AG04449 (cell line): ENCODE results near the gene ATXN10.

Source experiments
- CTCF ChIA-PET: fragments of 350-600 bp; formaldehyde crosslinking; extraction: SDS; loops from one replicate; lab custom pipeline; 2021; ENCODE audit warnings: antibody characterized with exemption; lab: Yijun Ruan, JAX
- POLR2A ChIA-PET: fragments of 400-600, 350-600 bp; formaldehyde crosslinking; extraction: SDS; loops from one replicate; lab custom pipeline; 2020; ENCODE audit warnings: antibody characterized with exemption, inconsistent platforms; lab: Yijun Ruan, JAX
- DNase-seq: peaks from one replicate; pipeline ENCODE4 v3.0.0-alpha.2; 2010; ENCODE audit warnings: low read depth, low spot score
- H3K4me3 ChIP-seq: 2 replicates; pipeline ENCODE4 v1.5.1; 2011; ENCODE audit warnings: low read depth, mild to moderate bottlenecking, control low read depth, low read length
- TF ChIP-seq, protein P1 (sequence below): IDR thresholded peaks from one replicate; pipeline ENCODE4 v1.5.1; 2011; ENCODE audit warnings: mild to moderate bottlenecking, moderate library complexity, low read length, control low read depth, inconsistent platforms; ENCODE audit not compliant: insufficient read depth; ENCODE audit errors: missing control alignments

The ATXN10 gene

DNA sequence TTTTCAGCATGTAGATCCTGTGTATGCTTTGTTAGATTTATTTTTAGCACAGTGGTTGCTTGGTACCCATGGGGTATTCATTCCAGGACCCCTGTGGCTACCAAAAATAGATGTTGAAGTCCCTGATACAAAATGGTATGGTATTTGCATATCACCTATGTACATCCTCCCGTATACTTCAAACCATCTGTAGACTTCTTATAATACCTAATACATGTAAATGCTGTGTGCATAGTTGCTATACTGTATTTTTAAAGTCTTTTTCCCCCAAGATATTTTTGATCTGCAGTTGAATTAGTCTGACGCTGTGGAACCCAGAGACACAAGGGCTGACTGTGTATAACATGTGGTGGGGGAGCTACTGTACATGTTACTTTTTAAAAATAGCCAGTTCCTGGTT is 101.1 kb downstream of the ATXN10 start:
- no peak overlapping the region for H3K4me3 ChIP-seq
- ChIA-PET POLR2A (no interaction called here), CTCF (interaction anchor here (0.9 kb wide), 1 partner anchor 15 kb away, joined by 3 read pairs; no protein-coding TSS in a partner anchor)
- DNase-seq, result no peak
- TF ChIP-seq, protein P1, sequence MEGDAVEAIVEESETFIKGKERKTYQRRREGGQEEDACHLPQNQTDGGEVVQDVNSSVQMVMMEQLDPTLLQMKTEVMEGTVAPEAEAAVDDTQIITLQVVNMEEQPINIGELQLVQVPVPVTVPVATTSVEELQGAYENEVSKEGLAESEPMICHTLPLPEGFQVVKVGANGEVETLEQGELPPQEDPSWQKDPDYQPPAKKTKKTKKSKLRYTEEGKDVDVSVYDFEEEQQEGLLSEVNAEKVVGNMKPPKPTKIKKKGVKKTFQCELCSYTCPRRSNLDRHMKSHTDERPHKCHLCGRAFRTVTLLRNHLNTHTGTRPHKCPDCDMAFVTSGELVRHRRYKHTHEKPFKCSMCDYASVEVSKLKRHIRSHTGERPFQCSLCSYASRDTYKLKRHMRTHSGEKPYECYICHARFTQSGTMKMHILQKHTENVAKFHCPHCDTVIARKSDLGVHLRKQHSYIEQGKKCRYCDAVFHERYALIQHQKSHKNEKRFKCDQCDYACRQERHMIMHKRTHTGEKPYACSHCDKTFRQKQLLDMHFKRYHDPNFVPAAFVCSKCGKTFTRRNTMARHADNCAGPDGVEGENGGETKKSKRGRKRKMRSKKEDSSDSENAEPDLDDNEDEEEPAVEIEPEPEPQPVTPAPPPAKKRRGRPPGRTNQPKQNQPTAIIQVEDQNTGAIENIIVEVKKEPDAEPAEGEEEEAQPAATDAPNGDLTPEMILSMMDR, result no peak

GRCh38 chr22:45774001-45774670 is 102.5 kb downstream of the ATXN10 start:
- POLR2A ChIA-PET, result no interaction called here
- no peak for DNase-seq
- CTCF ChIA-PET, result interaction anchor here (0.9 kb wide), 1 partner anchor 18 kb away, joined by 3 read pairs; no protein-coding TSS in a partner anchor

GRCh38 chr22:45775062-45775461 is 103.4 kb downstream of the ATXN10 start:
- DNase-seq, result no peak
- POLR2A ChIA-PET, result no interaction called here
- H3K4me3 ChIP-seq, result no peak overlapping the region
- TF ChIP-seq, protein P1, result no peak
- CTCF ChIA-PET, result no interaction called here

More at GRCh38 chr22:45774001-45774670, 102.5 kb downstream of the ATXN10 start:
- H3K4me3 ChIP-seq, result no peak overlapping the region
- TF ChIP-seq, protein P1, result no peak

DNA sequence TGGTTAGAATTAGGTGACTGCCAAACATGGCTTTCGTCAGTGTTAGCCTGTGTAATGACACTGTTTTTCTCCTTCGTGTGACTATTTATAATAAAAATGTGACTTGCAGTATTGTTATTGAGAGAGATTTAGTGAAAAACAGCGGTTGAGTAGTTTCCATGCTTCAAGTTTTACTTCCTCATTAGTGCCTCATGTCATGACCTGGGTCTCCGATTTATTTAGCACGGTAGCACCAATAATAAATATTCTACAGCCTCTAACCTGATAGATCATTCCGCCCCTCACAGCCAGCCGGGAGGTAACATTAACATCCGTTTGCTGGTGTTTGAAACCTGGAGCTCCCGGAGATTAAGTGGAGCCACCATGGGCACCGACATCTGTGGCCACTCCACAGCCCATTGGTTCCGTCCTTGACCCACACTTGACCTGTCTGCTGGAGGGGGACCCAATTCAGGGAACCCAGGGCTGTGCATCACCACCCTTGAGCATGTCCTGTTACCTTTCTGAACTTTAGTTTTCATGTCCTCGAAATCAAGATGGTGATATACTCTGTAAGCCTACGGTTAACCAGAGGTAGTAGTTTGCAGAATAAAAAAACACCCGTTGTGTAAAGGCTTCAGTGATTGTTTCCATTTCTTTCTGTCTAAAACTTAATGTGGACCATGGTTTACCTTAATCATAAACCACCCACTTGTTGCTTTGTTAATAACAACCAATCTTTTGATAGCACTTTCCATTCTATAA is 104.1 kb downstream of the ATXN10 start:
- no peak overlapping the region for H3K4me3 ChIP-seq
- CTCF ChIA-PET, result no interaction called here
- DNase-seq, result no peak
- POLR2A ChIA-PET, result no interaction called here
- TF ChIP-seq, protein P1, result no peak

DNA sequence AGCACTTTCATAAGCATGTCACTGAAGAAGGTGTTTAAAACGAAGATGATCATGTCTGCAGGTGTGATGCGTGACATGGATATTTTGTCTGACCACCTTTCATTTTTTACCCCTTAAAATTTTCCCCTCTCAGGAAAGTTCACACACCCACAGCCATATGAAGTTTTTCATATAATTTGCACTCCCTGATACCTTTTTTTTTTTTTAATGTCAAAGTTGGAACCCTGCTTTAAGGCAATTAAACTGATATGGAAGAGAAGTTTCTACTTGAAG is 104.6 kb downstream of the ATXN10 start:
- H3K4me3 ChIP-seq, result no peak overlapping the region
- no peak for DNase-seq
- POLR2A ChIA-PET, result no interaction called here
- CTCF ChIA-PET, result interaction anchor here (1.2 kb wide), 1 partner anchor 36 kb away, joined by 4 read pairs; no protein-coding TSS in a partner anchor
- TF ChIP-seq, protein P1, result no peak
